BLaER1 (cell line): Measurements from ENCODE around the gene LSM7.

Experiments
- H3K27ac ChIP-seq: shearing (Covaris generic); formaldehyde crosslinking; 2 replicates; pipeline ENCODE4 v1.8.1; 2022
- H3K27me3 ChIP-seq: shearing (Covaris generic); formaldehyde crosslinking; 2 replicates; pipeline ENCODE4 v1.8.1; 2022
- H3K36me3 ChIP-seq: shearing (Covaris generic); formaldehyde crosslinking; 2 replicates; pipeline ENCODE4 v1.8.1; 2022
- H3K4me1 ChIP-seq: shearing (Covaris generic); formaldehyde crosslinking; 2 replicates; pipeline ENCODE4 v1.8.1; 2022
- H3K4me2 ChIP-seq: shearing (Covaris generic); formaldehyde crosslinking; 2 replicates; pipeline ENCODE4 v1.8.1; 2022
- H3K4me3 ChIP-seq: shearing (Covaris generic); formaldehyde crosslinking; 2 replicates; pipeline ENCODE4 v1.8.1; 2022
- H3K9ac ChIP-seq: shearing (Covaris generic); formaldehyde crosslinking; 2 replicates; pipeline ENCODE4 v1.8.1; 2022
- H3K9me3 ChIP-seq: shearing (Covaris generic); formaldehyde crosslinking; 2 replicates; pipeline ENCODE4 v1.8.1; 2022
- H4K20me1 ChIP-seq: shearing (Covaris generic); formaldehyde crosslinking; 2 replicates; pipeline ENCODE4 v1.8.1; 2022
- Cebpa-rat ChIP-seq: shearing (Covaris generic); IDR thresholded peaks from 2 replicates; pipeline ENCODE4 v1.8.1; 2022

LSM7 gene

DNA sequence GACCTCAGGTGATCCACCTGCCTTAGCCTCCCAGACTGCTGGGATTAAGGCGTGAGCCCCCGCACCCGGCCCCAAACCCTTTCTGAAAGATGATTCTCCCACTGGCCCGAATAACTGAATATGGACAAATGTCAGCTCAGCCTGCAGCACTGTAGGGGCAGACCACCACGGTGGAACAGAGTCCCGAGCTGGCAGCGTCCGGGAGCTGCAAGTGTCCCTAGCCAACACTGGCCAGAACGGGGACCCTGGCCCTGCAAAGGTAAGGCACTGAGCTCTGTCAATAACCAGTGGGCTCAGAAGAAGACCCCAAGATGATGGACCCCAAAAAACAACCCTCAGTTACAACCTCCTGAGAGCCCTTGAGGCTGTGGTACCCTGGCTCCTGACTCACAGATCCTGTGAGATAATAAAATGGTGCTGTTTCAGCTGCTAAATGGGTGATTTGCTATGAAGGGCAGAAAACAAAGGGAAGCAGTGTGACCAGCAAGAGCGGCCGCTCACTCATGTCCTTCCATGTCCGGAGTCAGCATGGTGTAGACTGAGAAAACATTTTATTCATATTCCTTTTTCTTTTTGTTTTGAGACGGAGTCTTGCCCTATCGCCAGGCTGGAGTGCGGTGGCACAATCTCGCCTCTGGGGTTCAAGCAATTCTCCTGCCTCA lies 1.6 kb downstream of the LSM7 start:
- peaks cover 54% of the 10 kb centered on the region for H4K20me1 ChIP-seq
- H3K4me1 ChIP-seq = peaks cover 87% of the 10 kb centered on the region
- peak overlapping the region; percentile 97 for H3K4me2 ChIP-seq
- peaks cover 25% of the 10 kb centered on the region for H3K36me3 ChIP-seq
- H3K9me3 ChIP-seq = no peaks in the 10 kb centered on the region
- no peak for TF ChIP-seq Cebpa-rat
- peak overlapping the region; percentile 91 for H3K9ac ChIP-seq
- H3K27me3 ChIP-seq = no peaks in the 10 kb centered on the region
- H3K27ac ChIP-seq = peak overlapping the region; percentile 95
- H3K4me3 ChIP-seq = peak overlapping the region; percentile 87

GRCh38 chr19:2325281-2326046 lies 2.9 kb downstream of the LSM7 start:
- H3K4me1 ChIP-seq = peaks cover 86% of the 10 kb centered on the region
- no peaks in the 10 kb centered on the region for H3K27me3 ChIP-seq
- peak overlapping the region; percentile 95 for H3K27ac ChIP-seq
- H3K9me3 ChIP-seq = no peaks in the 10 kb centered on the region
- peaks cover 62% of the 10 kb centered on the region for H4K20me1 ChIP-seq
- H3K9ac ChIP-seq = peak overlapping the region; percentile 75
- H3K4me3 ChIP-seq = peak overlapping the region; percentile 63
- H3K4me2 ChIP-seq = peak overlapping the region; percentile 97
- peaks cover 37% of the 10 kb centered on the region for H3K36me3 ChIP-seq
- TF ChIP-seq Cebpa-rat = no peak

GRCh38 chr19:2324220-2324948 lies 4.0 kb downstream of the LSM7 start:
- Histone ChIP-seq H3K4me3 (peak overlapping the region; percentile 63), H4K20me1 (peaks cover 62% of the 10 kb centered on the region), H3K27ac (peak overlapping the region; percentile 95), H3K9ac (peak overlapping the region; percentile 75), H3K27me3 (no peaks in the 10 kb centered on the region), H3K36me3 (peaks cover 37% of the 10 kb centered on the region), H3K9me3 (no peaks in the 10 kb centered on the region), H3K4me2 (peak overlapping the region; percentile 97), H3K4me1 (peaks cover 86% of the 10 kb centered on the region)
- no peak for TF ChIP-seq Cebpa-rat

DNA sequence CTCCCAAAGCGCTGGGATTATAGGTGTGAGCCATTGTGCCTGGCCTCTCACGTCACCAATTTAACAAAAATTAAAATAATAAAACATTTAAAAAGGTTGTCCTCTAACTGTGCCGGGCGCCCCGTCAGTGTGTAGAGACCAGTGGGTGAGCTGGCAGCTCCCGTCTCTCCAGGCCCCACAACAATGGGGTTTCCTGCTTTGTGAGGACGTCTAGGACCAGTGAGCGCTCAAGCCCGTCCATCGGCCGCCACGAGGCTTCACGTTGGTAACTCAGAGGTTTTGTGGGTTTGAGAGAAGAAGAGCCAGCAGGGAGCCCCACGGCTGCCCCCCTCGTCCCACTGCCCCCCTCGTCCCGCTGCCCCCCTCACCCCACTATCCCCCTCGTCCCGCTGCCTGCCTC lies 4.7 kb downstream of the LSM7 start:
- Histone ChIP-seq H3K27ac (peak overlapping the region; percentile 95), H3K9me3 (no peaks in the 10 kb centered on the region), H3K4me3 (peak overlapping the region; percentile 63), H3K36me3 (peaks cover 37% of the 10 kb centered on the region), H3K27me3 (no peaks in the 10 kb centered on the region), H3K9ac (peak overlapping the region; percentile 75), H4K20me1 (peaks cover 62% of the 10 kb centered on the region), H3K4me2 (peak overlapping the region; percentile 97), H3K4me1 (peaks cover 90% of the 10 kb centered on the region)
- no peak for TF ChIP-seq Cebpa-rat

DNA sequence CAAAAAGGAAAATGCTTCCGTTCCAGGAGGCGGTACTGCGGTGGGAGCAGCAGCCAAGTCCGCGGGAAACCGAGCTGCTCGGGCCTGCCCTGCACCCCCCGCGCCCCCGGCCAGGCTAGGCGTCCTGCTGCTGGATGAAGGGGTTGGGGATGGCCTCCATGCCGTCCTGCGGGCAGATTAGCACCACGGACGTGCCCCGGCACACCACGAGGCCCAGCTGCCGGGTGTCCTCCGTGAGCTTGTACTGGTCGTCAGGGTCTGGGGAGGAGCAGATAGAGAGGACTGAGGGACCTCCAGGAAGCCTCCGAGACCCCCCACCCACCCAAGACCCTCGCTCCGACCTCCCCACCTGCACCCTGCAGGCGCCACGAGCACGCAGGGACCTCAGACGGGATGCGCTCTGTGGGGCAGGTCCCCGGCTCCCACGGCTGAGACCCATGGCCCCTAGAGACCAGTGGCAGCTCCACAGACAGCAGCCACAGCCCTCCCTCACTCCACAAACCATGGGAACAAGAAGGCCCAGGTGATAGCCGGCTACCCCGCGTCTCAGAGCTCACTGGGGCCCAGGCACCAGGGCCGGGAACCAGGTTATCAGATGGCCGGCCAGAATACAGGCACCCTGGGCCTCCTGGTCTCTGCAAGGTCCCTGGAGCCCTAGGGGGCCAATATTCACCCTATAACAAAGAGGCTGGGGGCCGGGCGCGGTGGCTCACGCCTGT lies 6.7 kb downstream of the LSM7 start:
- Histone ChIP-seq H3K36me3 (peaks cover 37% of the 10 kb centered on the region), H3K27ac (no peak overlapping the region), H3K9me3 (no peaks in the 10 kb centered on the region), H3K27me3 (no peaks in the 10 kb centered on the region), H3K4me1 (peaks cover 98% of the 10 kb centered on the region), H3K9ac (no peak overlapping the region), H3K4me2 (peak overlapping the region; percentile 97), H3K4me3 (no peak overlapping the region; the same call in 1 of the 2 replicates), H4K20me1 (peaks cover 54% of the 10 kb centered on the region)
- TF ChIP-seq Cebpa-rat = no peak

- H3K4me1 ChIP-seq = peaks cover 98% of the 10 kb centered on the region
- H3K27me3 ChIP-seq = no peaks in the 10 kb centered on the region
- no peak overlapping the region for H3K9ac ChIP-seq
- H3K9me3 ChIP-seq = no peaks in the 10 kb centered on the region
- H3K27ac ChIP-seq = no peak overlapping the region
- H4K20me1 ChIP-seq = peaks cover 52% of the 10 kb centered on the region
- H3K4me2 ChIP-seq = peak overlapping the region; percentile 97
- H3K36me3 ChIP-seq = peaks cover 36% of the 10 kb centered on the region
- H3K4me3 ChIP-seq = no peak overlapping the region
- TF ChIP-seq Cebpa-rat = no peak
Measured at GRCh38 chr19:2320939-2321338, 7.4 kb downstream of the LSM7 start.

- Histone ChIP-seq H3K36me3 (peaks cover 31% of the 10 kb centered on the region), H3K4me2 (peak overlapping the region; percentile 76), H3K4me1 (peaks cover 96% of the 10 kb centered on the region), H3K9me3 (peaks cover 4% of the 10 kb centered on the region; the same call in 1 of the 2 replicates), H4K20me1 (peaks cover 43% of the 10 kb centered on the region), H3K27ac (peak overlapping the region; percentile 46; the same call in 1 of the 2 replicates), H3K9ac (no peak overlapping the region), H3K27me3 (no peaks in the 10 kb centered on the region), H3K4me3 (no peak overlapping the region)
- TF ChIP-seq Cebpa-rat = no peak
Measured at GRCh38 chr19:2320049-2320448, 8.3 kb downstream of the LSM7 start.

GRCh38 chr19:2319551-2319950 lies 8.8 kb downstream of the LSM7 start:
- Histone ChIP-seq H3K36me3 (peaks cover 31% of the 10 kb centered on the region), H3K27me3 (no peaks in the 10 kb centered on the region), H3K4me3 (no peak overlapping the region), H3K9me3 (peaks cover 9% of the 10 kb centered on the region), H3K27ac (peak overlapping the region; percentile 46; the same call in 1 of the 2 replicates), H3K9ac (no peak overlapping the region), H3K4me2 (peak overlapping the region; percentile 76), H4K20me1 (peaks cover 38% of the 10 kb centered on the region), H3K4me1 (peaks cover 91% of the 10 kb centered on the region)
- no peak for TF ChIP-seq Cebpa-rat

DNA sequence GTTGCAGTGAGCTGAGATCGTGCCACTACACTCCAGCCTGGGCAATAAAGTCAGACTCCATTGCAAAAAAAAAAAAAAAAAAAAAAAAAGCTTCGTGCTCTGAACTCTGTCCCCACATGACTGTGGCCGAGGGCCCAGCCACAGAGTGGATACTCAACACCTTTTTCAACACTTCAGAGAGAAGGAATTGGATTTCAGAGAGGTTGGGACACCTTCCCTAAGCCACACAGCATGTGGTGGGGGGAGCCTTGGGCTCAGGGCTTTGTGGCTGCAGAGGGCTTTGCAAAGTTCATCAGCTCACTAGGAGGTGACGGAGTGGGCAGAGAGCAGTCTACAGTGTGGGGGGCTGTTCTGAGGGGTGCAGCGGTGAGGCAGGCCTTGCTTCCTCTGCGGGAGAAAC lies 9.5 kb downstream of the LSM7 start:
- Histone ChIP-seq H3K9ac (no peak overlapping the region; the same call in 1 of the 2 replicates), H3K9me3 (peaks cover 11% of the 10 kb centered on the region), H3K4me1 (peaks cover 84% of the 10 kb centered on the region)

More for the DNA sequence above, 9.5 kb downstream of the LSM7 start:
- no peaks in the 10 kb centered on the region for H3K27me3 ChIP-seq
- H3K27ac ChIP-seq = peak overlapping the region; percentile 66; the same call in 1 of the 2 replicates
- H4K20me1 ChIP-seq = peaks cover 32% of the 10 kb centered on the region
- TF ChIP-seq Cebpa-rat = no peak
- H3K4me3 ChIP-seq = no peak overlapping the region
- H3K36me3 ChIP-seq = peaks cover 31% of the 10 kb centered on the region
- peak overlapping the region; percentile 76 for H3K4me2 ChIP-seq
